Osteoblast (primary cell): Measurements from ENCODE around the gene PTGDR. TPM values are rescaled to one million over a fixed set of nuclear protein-coding genes. Genes with fewer than 3 reads are reported as not detected.
A peak's percentile ranks its signal among the peaks of the same experiment; 100 is the strongest.

ENCODE experiments used
- DNase-seq: peaks from one replicate; pipeline ENCODE4 v3.0.0; 2011; ENCODE audit warnings: low spot score, mixed read lengths; ENCODE audit not compliant: insufficient read length; ENCODE audit errors: missing footprints
- H2AFZ ChIP-seq: 2 replicates; pipeline ENCODE4 v1.6.0; 2011; ENCODE audit warnings: mild to moderate bottlenecking, low read length
- H3K27ac ChIP-seq: 2 replicates; pipeline ENCODE4 v1.5.1; 2011; ENCODE audit warnings: mild to moderate bottlenecking, low read depth, low read length, moderate library complexity
- H3K27me3 ChIP-seq: 2 replicates; pipeline ENCODE4 v1.6.0; 2012; ENCODE audit warnings: mild to moderate bottlenecking, control low read depth, inconsistent platforms, low read length, moderate library complexity; ENCODE audit not compliant: insufficient read depth
- H3K36me3 ChIP-seq: 2 replicates; pipeline ENCODE4 v1.5.1; 2011; ENCODE audit warnings: mild to moderate bottlenecking, low read length, control low read depth, moderate library complexity; ENCODE audit not compliant: insufficient read depth
- H3K4me1 ChIP-seq: 2 replicates; pipeline ENCODE4 v1.5.1; 2011; ENCODE audit warnings: mild to moderate bottlenecking, low read length, control low read depth, moderate library complexity; ENCODE audit not compliant: insufficient read depth
- H3K4me2 ChIP-seq: 2 replicates; pipeline ENCODE4 v1.6.0; 2011; ENCODE audit warnings: mild to moderate bottlenecking, low read length; ENCODE audit not compliant: insufficient read depth
- H3K4me3 ChIP-seq: fragments of 200-600 bp; sonication (generic); 3 replicates; pipeline ENCODE4 v1.5.1; 2012; ENCODE audit warnings: mild to moderate bottlenecking, low read length, inconsistent platforms; ENCODE audit not compliant: insufficient read depth
- H3K79me2 ChIP-seq: 2 replicates; pipeline ENCODE4 v1.6.0; 2012; ENCODE audit warnings: mild to moderate bottlenecking, low read length, control low read depth, inconsistent platforms; ENCODE audit not compliant: insufficient read depth
- H3K9me3 ChIP-seq: 2 replicates; pipeline ENCODE4 v1.5.1; 2011; ENCODE audit warnings: low read depth, low read length, control low read depth
- H4K20me1 ChIP-seq: 2 replicates; pipeline ENCODE4 v1.6.0; 2012; ENCODE audit warnings: mild to moderate bottlenecking, low read length, control low read depth; ENCODE audit not compliant: insufficient read depth
- total RNA-seq: library from RNA; depleted of rRNA; stranded (reverse); fragments of >200 nt; gene quantifications from 2 replicates; pipeline ENCODE4 v1.2.3, GENCODE V29; 2012
- TF ChIP-seq, protein P1 (sequence below): IDR thresholded peaks from 2 replicates; pipeline ENCODE4 v1.5.1; 2011; ENCODE audit warnings: mild to moderate bottlenecking, low read depth, low read length, moderate library complexity; ENCODE audit errors: extremely low read depth

The PTGDR gene
- total RNA-seq, 1 donor: 1.4 TPM

DNA sequence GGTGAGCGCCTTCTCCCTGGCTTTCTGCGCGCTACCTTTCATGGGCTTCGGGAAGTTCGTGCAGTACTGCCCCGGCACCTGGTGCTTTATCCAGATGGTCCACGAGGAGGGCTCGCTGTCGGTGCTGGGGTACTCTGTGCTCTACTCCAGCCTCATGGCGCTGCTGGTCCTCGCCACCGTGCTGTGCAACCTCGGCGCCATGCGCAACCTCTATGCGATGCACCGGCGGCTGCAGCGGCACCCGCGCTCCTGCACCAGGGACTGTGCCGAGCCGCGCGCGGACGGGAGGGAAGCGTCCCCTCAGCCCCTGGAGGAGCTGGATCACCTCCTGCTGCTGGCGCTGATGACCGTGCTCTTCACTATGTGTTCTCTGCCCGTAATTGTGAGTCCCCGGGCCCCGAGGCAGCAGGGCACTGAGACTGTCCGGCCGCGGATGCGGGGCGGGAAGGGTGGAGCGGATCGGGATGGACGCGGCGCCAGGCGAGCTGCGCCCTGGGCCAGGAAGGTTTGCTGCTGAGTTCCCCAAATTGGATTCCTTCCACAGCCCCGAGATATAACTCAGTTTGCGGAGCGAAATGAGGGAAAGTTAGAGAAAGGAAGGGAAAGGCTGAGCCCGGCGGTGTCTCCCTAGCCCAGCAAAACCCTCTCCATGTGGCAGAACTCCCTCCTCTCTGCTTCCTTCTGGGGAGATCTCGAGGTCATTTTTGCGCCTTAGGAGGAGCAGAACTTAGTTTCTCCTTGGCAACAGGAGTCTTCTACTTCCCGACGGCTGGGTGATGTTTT is 972 bp downstream of the PTGDR start:
- H3K36me3 ChIP-seq: no peaks in the 10 kb centered on the region
- H3K4me3 ChIP-seq: peak overlapping the region; percentile 67
- peaks cover 19% of the 10 kb centered on the region for H3K27me3 ChIP-seq
- peak overlapping the region; percentile 74 for H2AFZ ChIP-seq
- TF ChIP-seq, protein P1, sequence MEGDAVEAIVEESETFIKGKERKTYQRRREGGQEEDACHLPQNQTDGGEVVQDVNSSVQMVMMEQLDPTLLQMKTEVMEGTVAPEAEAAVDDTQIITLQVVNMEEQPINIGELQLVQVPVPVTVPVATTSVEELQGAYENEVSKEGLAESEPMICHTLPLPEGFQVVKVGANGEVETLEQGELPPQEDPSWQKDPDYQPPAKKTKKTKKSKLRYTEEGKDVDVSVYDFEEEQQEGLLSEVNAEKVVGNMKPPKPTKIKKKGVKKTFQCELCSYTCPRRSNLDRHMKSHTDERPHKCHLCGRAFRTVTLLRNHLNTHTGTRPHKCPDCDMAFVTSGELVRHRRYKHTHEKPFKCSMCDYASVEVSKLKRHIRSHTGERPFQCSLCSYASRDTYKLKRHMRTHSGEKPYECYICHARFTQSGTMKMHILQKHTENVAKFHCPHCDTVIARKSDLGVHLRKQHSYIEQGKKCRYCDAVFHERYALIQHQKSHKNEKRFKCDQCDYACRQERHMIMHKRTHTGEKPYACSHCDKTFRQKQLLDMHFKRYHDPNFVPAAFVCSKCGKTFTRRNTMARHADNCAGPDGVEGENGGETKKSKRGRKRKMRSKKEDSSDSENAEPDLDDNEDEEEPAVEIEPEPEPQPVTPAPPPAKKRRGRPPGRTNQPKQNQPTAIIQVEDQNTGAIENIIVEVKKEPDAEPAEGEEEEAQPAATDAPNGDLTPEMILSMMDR: no peak
- no peak overlapping the region for H3K27ac ChIP-seq
- H3K79me2 ChIP-seq: no peaks in the 10 kb centered on the region
- peak overlapping the region; percentile 83 for H3K4me2 ChIP-seq
- peaks cover 6% of the 10 kb centered on the region for H4K20me1 ChIP-seq
- peaks cover 31% of the 10 kb centered on the region for H3K4me1 ChIP-seq
- no peak for DNase-seq
- no peaks in the 10 kb centered on the region for H3K9me3 ChIP-seq

DNA sequence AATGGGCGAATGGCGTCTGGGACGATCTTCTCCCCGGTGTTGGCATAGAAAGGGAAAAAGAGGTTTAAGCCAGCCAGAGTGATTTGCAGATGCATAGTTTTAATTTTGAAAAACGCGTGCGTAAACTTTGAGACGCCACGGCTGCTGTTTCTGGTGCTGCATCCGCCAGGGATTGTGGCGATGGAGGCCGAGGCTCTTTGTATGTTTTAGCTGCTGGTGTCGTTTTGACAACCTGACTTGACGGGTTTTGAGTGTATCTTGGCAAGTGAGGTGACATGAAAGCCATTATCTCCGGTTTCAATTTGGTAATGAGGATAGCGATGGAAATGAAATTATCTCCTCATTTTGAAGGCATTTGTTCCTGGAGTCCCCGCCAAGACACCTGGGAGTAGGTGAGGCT is 1.6 kb downstream of the PTGDR start:
- H3K27me3 ChIP-seq: peaks cover 19% of the 10 kb centered on the region
- TF ChIP-seq, protein P1: no peak
- peak overlapping the region; percentile 67 for H3K4me3 ChIP-seq
- no peak overlapping the region for H3K27ac ChIP-seq
- H3K36me3 ChIP-seq: no peaks in the 10 kb centered on the region
- H3K9me3 ChIP-seq: no peaks in the 10 kb centered on the region
- peak overlapping the region; percentile 74 for H2AFZ ChIP-seq
- no peak for DNase-seq
- H3K4me1 ChIP-seq: peaks cover 31% of the 10 kb centered on the region
- H4K20me1 ChIP-seq: peaks cover 6% of the 10 kb centered on the region
- peak overlapping the region; percentile 83 for H3K4me2 ChIP-seq
- H3K79me2 ChIP-seq: no peaks in the 10 kb centered on the region

DNA sequence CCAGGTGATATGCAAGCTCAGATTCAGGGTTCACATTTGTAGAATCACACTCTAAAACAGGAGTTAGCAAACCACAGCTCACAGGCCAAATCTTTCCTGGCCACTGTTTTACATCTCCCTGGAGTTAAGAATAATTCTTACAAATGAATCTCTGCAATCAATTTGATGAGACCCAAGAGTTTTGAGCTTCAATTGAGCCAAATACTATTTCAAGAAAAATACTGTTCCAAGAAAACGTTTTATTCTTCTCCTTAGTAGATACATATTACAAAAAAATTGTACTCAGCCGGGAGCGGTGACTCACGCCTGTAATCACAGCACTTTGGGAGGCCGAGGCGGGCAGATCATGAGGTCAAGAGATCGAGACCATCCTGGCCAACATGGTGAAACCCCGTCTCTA is 2.5 kb downstream of the PTGDR start:
- no peak for DNase-seq
- peaks cover 19% of the 10 kb centered on the region for H3K27me3 ChIP-seq
- no peaks in the 10 kb centered on the region for H3K36me3 ChIP-seq
- TF ChIP-seq, protein P1: no peak
- H3K27ac ChIP-seq: no peak overlapping the region
- H2AFZ ChIP-seq: no peak overlapping the region
- peaks cover 6% of the 10 kb centered on the region for H4K20me1 ChIP-seq
- no peaks in the 10 kb centered on the region for H3K79me2 ChIP-seq
- no peak overlapping the region for H3K4me3 ChIP-seq
- H3K4me1 ChIP-seq: peaks cover 31% of the 10 kb centered on the region
- no peak overlapping the region for H3K4me2 ChIP-seq
- no peaks in the 10 kb centered on the region for H3K9me3 ChIP-seq

DNA sequence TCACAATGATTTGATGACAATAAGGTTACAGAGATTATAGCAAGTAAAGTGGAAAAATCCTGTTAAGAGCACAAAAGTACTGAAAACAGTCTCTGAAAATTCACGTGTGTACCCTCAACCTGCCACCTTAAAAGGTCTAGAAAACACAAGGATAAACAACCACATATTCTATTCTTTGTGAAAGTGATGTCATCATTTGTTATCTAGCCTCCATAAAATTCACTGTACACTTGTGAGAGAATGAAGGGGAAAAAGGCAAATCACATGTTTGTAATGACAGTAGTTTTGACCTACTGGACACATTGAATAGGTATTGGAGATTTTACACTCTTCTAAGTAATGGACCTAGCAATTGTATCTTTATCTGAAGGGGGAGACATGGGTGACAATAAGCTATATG is 4.0 kb downstream of the PTGDR start:
- no peaks in the 10 kb centered on the region for H3K36me3 ChIP-seq
- peaks cover 19% of the 10 kb centered on the region for H3K27me3 ChIP-seq
- no peak overlapping the region for H3K4me2 ChIP-seq
- H2AFZ ChIP-seq: no peak overlapping the region
- H3K27ac ChIP-seq: no peak overlapping the region
- H3K4me1 ChIP-seq: peaks cover 22% of the 10 kb centered on the region
- H3K79me2 ChIP-seq: no peaks in the 10 kb centered on the region
- H3K4me3 ChIP-seq: no peak overlapping the region
- H3K9me3 ChIP-seq: no peaks in the 10 kb centered on the region
- TF ChIP-seq, protein P1: no peak
- no peak for DNase-seq
- H4K20me1 ChIP-seq: peaks cover 3% of the 10 kb centered on the region
